ENCODE results near the gene F11. TPM values are rescaled to one million over a fixed set of nuclear protein-coding genes. Genes with fewer than 3 reads are reported as not detected.
"Not testable (repeated sequence)": the region's sequence is repeated elsewhere in the genome, so short reads cannot be mapped to it uniquely, and the experiment has no call there.

The F11 gene
- total RNA-seq, result not detected

GRCh38 chr4:186265683-186266652, at the start of gene F11:
F11 (plus strand) TSS chr4:186266189; CDS start chr4:186267137, 948 bp downstream.
- DNase-seq (ENCODE audit: low read depth in 2 of 3, low spot score in 2 of 3), result no peak

- no peak for DNase-seq (ENCODE audit: low read depth in 2 of 3, low spot score in 2 of 3)
Observed at GRCh38 chr4:186216465-186217024, 49.4 kb upstream of the F11 start.

- no peak for DNase-seq (ENCODE audit: low read depth in 2 of 3, low spot score in 2 of 3)
Observed at GRCh38 chr4:186217733-186218293, 48.2 kb upstream of the F11 start.

DNA sequence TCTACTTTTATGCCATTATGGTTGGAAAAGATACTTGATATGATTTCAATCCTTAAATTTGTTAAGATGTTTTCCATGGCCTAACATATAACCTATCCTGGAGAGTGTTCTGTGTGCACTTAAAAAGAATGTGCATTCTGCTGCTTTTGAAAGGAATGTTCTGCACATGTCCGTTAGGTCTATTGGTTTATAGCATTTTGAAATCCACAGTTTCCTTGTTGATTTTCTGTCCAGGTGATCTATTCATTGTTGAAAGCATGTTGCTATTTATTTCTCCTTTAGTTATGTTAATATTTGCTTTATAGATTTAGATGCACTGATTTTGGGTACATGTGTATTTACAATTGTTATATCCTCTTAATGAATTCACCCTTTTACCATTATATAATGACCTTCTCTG, 44.4 kb upstream of the F11 start:
- DNase-seq (ENCODE audit: low read depth in 2 of 3, low spot score in 2 of 3), result no peak

DNA sequence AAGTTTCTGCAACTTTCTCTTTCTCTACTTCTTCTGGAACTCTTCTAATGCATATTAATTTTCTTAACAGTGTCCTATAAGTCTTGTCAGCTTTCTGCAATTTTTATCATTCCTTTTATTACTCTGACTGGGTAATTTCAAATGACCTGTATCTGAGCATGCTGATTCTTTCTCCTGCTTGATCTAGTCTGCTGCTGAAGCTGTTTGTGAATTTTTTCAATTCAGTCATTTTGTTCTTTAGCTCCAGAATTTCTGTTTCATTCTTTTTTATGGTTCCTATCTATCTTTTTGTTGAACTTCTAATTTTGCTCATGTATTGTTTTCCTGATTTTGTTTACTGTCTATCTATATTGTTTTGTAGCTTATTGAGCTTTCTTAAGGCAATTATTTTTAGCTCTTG, 40.1 kb upstream of the F11 start:
- DNase-seq (ENCODE audit: low read depth in 2 of 3, low spot score in 2 of 3), result no peak

DNA sequence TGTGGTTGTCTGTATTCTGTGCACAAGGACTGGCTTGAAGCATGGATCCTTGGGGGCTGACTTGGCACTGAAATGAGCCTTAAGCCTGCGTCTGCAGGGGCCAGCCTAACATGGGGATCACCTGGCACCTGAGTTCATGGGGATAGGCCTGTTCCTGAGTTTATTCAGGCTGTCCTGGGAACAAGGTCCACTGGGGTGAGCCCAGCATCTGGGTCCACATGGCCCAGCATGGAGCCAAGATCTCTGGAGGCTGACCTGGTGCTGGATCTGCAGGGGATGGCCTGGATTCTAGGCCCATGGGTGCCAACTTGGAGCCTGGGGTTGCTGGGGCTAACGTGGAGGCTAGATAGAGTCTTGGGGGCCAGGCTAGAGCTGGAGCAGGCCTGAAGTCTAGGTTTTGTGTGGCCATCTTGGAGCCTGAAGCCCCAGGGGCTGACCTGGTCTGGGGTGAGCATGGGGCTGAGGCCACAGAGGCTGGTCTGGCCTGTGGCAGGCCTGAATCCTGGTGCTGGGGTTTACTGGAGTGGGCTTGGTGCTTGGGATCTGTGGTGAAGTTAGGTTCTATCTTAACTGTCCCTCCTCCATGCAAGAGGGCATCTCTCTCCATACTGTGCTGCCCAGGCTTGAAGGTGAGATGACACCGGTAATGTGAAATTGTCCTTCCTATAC, 39.3 kb upstream of the F11 start:
- DNase-seq (ENCODE audit: low read depth in 2 of 3, low spot score in 2 of 3), result no peak

GRCh38 chr4:186227221-186227620, 38.8 kb upstream of the F11 start, which contains the start of gene KLKB1:
KLKB1 (plus strand) TSS chr4:186227507; CDS start chr4:186228196, 689 bp downstream.
- DNase-seq (ENCODE audit: low read depth in 2 of 3, low spot score in 2 of 3), result no peak

DNA sequence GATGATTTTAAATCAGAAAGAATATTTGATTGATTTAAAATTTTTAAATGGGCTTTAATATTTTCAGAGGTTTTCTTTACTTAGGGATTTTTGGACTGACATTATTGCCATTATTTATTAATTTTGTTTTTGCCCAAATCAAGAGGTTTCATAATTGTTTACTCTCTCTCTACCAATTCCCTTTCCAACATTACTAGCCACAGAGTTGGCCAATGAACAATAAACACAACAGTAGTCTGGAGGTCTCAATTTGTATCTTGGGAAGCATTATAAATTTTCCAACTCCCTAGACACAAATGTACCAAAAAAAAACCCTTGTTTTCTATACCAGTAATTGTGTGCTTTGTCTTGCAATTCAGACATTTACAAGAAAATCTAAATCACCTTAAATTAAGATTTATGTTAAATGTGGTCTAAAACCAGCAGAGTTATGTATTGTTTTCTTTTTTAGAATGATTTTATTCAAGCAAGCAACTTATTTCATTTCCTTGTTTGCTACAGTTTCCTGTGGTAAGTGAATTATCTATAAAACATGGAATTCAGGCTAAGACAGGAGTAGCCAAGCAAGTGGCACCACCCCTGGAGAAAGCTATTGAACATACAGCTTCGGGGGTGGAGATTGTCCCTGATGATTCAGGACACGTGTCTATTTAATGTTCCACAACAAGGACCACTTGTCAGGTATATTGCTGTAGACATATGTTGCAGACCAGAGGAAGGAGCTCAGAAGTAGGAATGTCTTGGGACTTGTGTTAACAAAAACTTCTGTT, 38.1 kb upstream of the F11 start:
- DNase-seq (ENCODE audit: low read depth in 2 of 3, low spot score in 2 of 3), result no peak

GRCh38 chr4:186228514-186228894, 37.5 kb upstream of the F11 start:
- DNase-seq (ENCODE audit: low read depth in 2 of 3, low spot score in 2 of 3), result no peak

GRCh38 chr4:186234367-186234766, 31.6 kb upstream of the F11 start:
- no peak for DNase-seq (ENCODE audit: low read depth in 2 of 3, low spot score in 2 of 3)

DNA sequence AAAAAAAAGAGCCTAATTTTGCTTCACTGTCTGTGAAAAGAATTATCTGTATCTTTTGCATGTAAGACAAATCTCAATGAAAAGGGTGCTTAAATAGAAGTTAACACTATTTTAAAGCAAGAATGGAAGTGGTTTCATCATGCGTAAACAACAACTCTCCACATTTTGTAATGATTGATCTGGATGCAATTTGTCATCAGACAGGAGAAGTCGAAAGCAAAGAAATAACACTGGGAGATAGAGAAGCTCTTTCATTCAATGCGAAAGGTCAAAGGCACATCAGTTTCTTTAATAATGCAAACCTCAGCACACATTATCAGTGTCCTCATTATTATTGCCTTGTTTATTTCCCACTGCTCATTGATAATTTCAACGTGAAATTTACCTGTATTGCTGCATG, 29.9 kb upstream of the F11 start:
- DNase-seq (ENCODE audit: low read depth in 2 of 3, low spot score in 2 of 3), result no peak

DNA sequence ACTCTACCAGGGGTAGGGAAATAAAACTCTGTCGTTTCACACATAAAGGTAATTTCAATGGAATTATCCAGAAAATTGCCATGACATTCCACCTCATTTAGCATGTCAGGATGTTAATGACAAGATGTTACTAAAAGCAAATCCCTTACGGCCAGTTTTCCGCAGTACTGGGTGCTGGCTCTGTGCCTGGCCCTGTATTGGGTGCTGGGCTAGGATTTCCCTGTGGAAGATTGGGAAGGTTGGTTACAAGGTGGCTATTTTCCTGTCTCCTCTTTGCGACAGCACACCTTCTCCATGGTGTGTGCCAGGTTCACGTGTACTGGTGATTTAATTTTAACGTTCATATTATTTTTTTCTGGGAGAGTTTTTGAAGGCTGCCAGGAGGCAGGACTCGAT, 25.5 kb upstream of the F11 start:
- no peak for DNase-seq (ENCODE audit: low read depth in 2 of 3, low spot score in 2 of 3)

GRCh38 chr4:186240848-186241491, 25.0 kb upstream of the F11 start:
- no peak for DNase-seq (ENCODE audit: low read depth in 2 of 3, low spot score in 2 of 3)

GRCh38 chr4:186241616-186242015, 24.4 kb upstream of the F11 start:
- no peak for DNase-seq (ENCODE audit: low read depth in 2 of 3, low spot score in 2 of 3)

DNA sequence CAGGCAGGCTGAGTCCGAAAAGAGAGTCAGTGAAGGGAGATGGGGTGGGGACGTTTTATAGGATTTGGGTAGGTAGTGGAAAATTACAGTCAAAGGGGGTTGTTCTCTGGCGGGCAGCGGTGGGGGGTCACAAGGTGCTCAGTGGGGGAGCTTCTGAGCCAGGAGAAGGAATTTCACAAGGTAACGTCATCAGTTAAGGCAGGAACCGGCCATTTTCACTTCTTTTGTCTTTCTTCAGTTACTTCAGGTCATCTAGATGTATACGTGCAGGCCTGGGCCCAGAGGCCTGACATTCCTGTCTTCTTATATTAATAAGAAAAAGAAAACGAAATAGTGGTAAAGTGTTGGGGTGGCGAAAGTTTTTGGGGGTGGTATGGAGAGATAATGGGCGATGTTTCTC, 24.0 kb upstream of the F11 start:
- DNase-seq (ENCODE audit: low read depth in 2 of 3, low spot score in 2 of 3), result not testable (repeated sequence)

DNA sequence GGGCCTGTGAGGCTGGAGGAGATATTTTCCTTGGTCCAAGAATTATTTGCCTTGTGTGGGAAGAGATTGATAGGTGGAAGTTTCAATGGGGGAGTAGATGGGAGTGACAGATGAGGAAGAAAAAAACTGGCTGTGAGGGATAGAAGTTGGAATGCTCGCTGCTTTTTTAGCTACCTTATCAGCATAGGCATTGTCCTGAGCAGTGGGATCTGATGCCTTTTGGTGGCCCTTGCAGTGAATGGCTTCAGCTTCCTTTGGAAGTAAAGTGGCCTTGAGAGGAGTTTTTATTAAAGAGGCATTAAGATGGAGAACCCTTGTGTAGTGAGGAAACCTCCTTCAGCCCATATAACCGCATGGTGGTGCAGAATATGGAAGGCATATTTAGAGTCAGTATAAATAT, 22.7 kb upstream of the F11 start:
- DNase-seq (ENCODE audit: low read depth in 2 of 3, low spot score in 2 of 3), result no peak

- no peak for DNase-seq (ENCODE audit: low read depth in 2 of 3, low spot score in 2 of 3)
Observed at GRCh38 chr4:186244835-186245234, 21.2 kb upstream of the F11 start.

DNA sequence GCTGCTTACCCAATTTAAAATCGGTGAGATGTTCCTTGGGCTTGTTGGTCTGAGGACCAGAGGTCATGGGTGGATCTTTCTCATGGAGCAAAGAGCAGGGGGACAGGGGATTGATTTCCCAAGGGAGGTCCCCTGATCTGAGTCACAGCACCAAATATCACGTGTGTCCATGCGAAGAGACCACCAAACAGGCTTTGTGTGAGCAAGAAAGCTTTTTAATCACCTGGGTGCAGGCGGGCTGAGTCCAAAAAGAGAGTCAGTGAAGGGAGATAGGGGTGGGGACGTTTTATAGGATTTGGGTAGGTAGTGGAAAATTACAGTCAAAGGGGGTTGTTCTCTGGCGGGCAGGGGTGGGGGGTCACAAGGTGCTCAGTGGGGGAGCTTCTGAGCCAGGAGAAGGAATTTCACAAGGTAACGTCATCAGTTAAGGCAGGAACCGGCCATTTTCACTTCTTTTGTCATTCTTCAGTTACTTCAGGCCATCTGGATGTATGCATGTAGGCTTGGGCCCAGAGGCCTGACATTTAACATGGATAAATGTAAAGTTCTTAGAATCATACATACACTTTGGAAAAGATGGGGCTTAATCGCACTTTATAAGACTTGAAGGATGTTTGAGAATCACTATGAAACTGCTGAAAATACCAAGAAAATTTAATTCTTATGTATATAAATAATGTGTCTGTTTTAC, 18.8 kb upstream of the F11 start:
- DNase-seq (ENCODE audit: low read depth in 2 of 3, low spot score in 2 of 3), result not testable (repeated sequence)

- DNase-seq (ENCODE audit: low read depth in 2 of 3, low spot score in 2 of 3), result no peak
Observed at GRCh38 chr4:186248643-186249042, 17.3 kb upstream of the F11 start.

Data from hematopoietic multipotent progenitor cell (in vitro differentiated cells).